Measurements from ENCODE around the gene LY6G6D. TPM values are rescaled to one million over a fixed set of nuclear protein-coding genes. Genes with fewer than 3 reads are reported as not detected.

LY6G6D gene
- total and polyA plus RNA-seq, 2 of the 13 experiments (the other 11 are each of a cell fraction or from before 2014, with no cell fraction given): not detected

DNA sequence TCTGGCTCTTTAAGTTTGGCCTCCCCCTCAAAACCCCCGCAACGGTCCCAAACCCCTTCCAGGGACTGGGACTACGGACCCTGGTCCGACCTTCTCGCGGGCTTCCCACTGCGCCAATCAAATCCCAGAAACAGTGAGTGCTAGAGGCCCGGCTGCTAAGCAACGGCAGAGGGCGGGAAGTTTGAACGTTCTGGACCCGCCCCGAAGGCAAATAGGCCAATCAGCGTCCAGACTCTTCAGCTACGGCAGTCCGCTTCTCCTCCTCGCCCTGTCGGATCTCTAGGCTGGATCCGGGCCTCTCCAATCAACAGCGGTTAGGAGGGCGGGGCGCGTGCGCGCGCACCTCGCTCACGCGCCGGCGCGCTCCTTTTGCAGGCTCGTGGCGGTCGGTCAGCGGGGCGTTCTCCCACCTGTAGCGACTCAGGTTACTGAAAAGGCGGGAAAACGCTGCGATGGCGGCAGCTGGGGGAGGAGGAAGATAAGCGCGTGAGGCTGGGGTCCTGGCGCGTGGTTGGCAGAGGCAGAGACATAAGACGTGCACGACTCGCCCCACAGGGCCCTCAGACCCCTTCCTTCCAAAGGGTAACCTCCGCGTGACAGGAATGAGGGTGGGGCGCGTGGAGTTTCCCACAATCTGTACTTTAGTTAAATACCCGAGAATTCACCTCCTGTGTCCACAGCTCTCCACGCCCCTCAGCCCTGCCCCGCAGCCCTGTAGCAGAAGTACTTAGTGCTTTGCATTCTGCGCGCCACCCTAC lies 24.7 kb downstream of the LY6G6D start, which contains the start of gene MSH5 (continued):
- TF ChIP-seq KLF11 (CRISPR knock-in tag; IDR thresholded peaks at IDR 0.05): peak; percentile 70; the same call in 1 of the 2 replicates
- peak; percentile 78 for TF ChIP-seq AGO2 (optimal IDR thresholded peaks at IDR 0.05; ENCODE audit: low read depth, low read length)
- TF ChIP-seq, protein P1, sequence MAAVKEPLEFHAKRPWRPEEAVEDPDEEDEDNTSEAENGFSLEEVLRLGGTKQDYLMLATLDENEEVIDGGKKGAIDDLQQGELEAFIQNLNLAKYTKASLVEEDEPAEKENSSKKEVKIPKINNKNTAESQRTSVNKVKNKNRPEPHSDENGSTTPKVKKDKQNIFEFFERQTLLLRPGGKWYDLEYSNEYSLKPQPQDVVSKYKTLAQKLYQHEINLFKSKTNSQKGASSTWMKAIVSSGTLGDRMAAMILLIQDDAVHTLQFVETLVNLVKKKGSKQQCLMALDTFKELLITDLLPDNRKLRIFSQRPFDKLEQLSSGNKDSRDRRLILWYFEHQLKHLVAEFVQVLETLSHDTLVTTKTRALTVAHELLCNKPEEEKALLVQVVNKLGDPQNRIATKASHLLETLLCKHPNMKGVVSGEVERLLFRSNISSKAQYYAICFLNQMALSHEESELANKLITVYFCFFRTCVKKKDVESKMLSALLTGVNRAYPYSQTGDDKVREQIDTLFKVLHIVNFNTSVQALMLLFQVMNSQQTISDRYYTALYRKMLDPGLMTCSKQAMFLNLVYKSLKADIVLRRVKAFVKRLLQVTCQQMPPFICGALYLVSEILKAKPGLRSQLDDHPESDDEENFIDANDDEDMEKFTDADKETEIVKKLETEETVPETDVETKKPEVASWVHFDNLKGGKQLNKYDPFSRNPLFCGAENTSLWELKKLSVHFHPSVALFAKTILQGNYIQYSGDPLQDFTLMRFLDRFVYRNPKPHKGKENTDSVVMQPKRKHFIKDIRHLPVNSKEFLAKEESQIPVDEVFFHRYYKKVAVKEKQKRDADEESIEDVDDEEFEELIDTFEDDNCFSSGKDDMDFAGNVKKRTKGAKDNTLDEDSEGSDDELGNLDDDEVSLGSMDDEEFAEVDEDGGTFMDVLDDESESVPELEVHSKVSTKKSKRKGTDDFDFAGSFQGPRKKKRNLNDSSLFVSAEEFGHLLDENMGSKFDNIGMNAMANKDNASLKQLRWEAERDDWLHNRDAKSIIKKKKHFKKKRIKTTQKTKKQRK (IDR thresholded peaks at IDR 0.05; ENCODE audit: low read length): no peak
- peak; percentile 100 for TF ChIP-seq TMF1 (CRISPR knock-in tag; IDR thresholded peaks at IDR 0.05; ENCODE audit: low read depth)
- TF ChIP-seq RBAK (CRISPR knock-in tag; IDR thresholded peaks at IDR 0.05): peak; percentile 67
- no peak for TF ChIP-seq MAFK (conservative IDR thresholded peaks at IDR 0.05 in 1 of 2, IDR thresholded peaks at IDR 0.05 in 1 of 2; ENCODE audit: low read length in 2 of 2)
- TF ChIP-seq ZNF256 (CRISPR knock-in tag; conservative IDR thresholded peaks at IDR 0.05): peak; percentile 94
- TF ChIP-seq MAZ (IDR thresholded peaks at IDR 0.05; ENCODE audit: borderline replicate concordance, low read depth, low read length): peak; percentile 85; the same call in 1 of the 2 replicates
- peak; percentile 86 for TF ChIP-seq MAZ (CRISPR knock-in tag; IDR thresholded peaks at IDR 0.05; ENCODE audit: low read depth)
- TF ChIP-seq ZBTB1 (CRISPR knock-in tag; IDR thresholded peaks at IDR 0.05; ENCODE audit: borderline replicate concordance): no peak
- TF ChIP-seq, protein P2, sequence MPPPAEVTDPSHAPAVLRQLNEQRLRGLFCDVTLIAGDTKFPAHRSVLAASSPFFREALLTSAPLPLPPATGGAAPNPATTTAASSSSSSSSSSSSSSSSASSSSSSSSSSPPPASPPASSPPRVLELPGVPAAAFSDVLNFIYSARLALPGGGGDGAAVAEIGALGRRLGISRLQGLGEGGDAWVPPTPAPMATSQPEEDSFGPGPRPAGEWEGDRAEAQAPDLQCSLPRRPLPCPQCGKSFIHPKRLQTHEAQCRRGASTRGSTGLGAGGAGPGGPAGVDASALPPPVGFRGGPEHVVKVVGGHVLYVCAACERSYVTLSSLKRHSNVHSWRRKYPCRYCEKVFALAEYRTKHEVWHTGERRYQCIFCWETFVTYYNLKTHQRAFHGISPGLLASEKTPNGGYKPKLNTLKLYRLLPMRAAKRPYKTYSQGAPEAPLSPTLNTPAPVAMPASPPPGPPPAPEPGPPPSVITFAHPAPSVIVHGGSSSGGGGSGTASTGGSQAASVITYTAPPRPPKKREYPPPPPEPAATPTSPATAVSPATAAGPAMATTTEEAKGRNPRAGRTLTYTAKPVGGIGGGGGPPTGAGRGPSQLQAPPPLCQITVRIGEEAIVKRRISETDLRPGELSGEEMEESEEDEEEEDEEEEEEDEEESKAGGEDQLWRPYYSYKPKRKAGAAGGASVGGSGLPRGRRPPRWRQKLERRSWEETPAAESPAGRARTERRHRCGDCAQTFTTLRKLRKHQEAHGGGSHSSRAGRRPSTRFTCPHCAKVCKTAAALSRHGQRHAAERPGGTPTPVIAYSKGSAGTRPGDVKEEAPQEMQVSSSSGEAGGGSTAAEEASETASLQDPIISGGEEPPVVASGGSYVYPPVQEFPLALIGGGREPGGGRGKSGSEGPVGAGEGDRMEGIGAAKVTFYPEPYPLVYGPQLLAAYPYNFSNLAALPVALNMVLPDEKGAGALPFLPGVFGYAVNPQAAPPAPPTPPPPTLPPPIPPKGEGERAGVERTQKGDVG (CRISPR knock-in tag; IDR thresholded peaks at IDR 0.05; ENCODE audit: borderline replicate concordance): peak; percentile 70; the same call in 1 of the 2 replicates
- TF ChIP-seq, protein P3, sequence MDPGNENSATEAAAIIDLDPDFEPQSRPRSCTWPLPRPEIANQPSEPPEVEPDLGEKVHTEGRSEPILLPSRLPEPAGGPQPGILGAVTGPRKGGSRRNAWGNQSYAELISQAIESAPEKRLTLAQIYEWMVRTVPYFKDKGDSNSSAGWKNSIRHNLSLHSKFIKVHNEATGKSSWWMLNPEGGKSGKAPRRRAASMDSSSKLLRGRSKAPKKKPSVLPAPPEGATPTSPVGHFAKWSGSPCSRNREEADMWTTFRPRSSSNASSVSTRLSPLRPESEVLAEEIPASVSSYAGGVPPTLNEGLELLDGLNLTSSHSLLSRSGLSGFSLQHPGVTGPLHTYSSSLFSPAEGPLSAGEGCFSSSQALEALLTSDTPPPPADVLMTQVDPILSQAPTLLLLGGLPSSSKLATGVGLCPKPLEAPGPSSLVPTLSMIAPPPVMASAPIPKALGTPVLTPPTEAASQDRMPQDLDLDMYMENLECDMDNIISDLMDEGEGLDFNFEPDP (CRISPR knock-in tag; conservative IDR thresholded peaks at IDR 0.05): peak; percentile 99
- TF ChIP-seq MLLT10 (CRISPR knock-in tag; IDR thresholded peaks at IDR 0.05): no peak
- TF ChIP-seq, protein P4, sequence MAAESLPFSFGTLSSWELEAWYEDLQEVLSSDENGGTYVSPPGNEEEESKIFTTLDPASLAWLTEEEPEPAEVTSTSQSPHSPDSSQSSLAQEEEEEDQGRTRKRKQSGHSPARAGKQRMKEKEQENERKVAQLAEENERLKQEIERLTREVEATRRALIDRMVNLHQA (CRISPR knock-in tag; IDR thresholded peaks at IDR 0.05): 0 out of 2 replicates have a peak, but pooled peaks have one; percentile 36
- TF ChIP-seq, protein P5, sequence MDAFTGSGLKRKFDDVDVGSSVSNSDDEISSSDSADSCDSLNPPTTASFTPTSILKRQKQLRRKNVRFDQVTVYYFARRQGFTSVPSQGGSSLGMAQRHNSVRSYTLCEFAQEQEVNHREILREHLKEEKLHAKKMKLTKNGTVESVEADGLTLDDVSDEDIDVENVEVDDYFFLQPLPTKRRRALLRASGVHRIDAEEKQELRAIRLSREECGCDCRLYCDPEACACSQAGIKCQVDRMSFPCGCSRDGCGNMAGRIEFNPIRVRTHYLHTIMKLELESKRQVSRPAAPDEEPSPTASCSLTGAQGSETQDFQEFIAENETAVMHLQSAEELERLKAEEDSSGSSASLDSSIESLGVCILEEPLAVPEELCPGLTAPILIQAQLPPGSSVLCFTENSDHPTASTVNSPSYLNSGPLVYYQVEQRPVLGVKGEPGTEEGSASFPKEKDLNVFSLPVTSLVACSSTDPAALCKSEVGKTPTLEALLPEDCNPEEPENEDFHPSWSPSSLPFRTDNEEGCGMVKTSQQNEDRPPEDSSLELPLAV (CRISPR knock-in tag; conservative IDR thresholded peaks at IDR 0.05; ENCODE audit: low read depth): peak; percentile 93; the same call in 1 of the 2 replicates
- no peak; the same call in 1 of the 2 replicates for TF ChIP-seq ZNF264 (CRISPR knock-in tag; IDR thresholded peaks at IDR 0.05)
- TF ChIP-seq EZH2 (conservative IDR thresholded peaks at IDR 0.05; ENCODE audit: low read depth, low read length): no peak
- peak; percentile 96; the same call in 1 of the 2 replicates for TF ChIP-seq ZNF672 (CRISPR knock-in tag; IDR thresholded peaks at IDR 0.05)
- peak; percentile 74; the same call in 1 of the 2 replicates for TF ChIP-seq GATAD1 (CRISPR knock-in tag; IDR thresholded peaks at IDR 0.05)

All from HepG2 (cell line).